K562 (cell line): ENCODE data around the gene MAML1. TPM values are rescaled to one million over a fixed set of nuclear protein-coding genes. Genes with fewer than 3 reads are reported as not detected.

ENCODE experiments used
- ATAC-seq: fragments of 200-7000 bp; cut with Tn5 transposase; 3 replicates; pipeline ENCODE4 v1.9.1; 2020; ENCODE audit warnings: moderate library complexity
- BruUV-seq: library from RNA; stranded (reverse); fragments of 400-500 nt; replicated peaks from 2 replicates; lab custom pipeline; 2021; lab: Mats Ljungman, UMichigan
- CTCF ChIA-PET: fragments of 300-600 bp; formaldehyde crosslinking; extraction: SDS; loops from one replicate; lab custom pipeline; 2021; ENCODE audit warnings: low intra/inter-chr PET ratio; lab: Yijun Ruan, JAX
- POLR2A ChIA-PET: fragments of 300-600, 350-650 bp; sonication (Branson Sonifier 250); formaldehyde crosslinking; extraction: SDS; loops from one replicate; lab custom pipeline; 2021; ENCODE audit warnings: antibody characterized with exemption, inconsistent platforms; lab: Yijun Ruan, JAX
- DNase-seq, 4 experiments: peaks; one replicate each; pipeline versions ENCODE4 v3.0.0 to v3.0.0-alpha.2; 2011 to 2018; ENCODE audit warnings: low spot score in 3 of 4, mixed read lengths in 3 of 4; ENCODE audit errors: extremely low read depth in 1 of 4
- FAIRE-seq: peaks from 2 replicates; lab custom pipeline; 2011; peaks lifted over from hg19 to GRCh38; lab: Jason Lieb, UNC
- H2AFZ ChIP-seq: 2 replicates; pipeline ENCODE4 v1.6.0; 2011; ENCODE audit warnings: low read depth, low read length, control low read depth, inconsistent platforms
- H3K27ac ChIP-seq: fragments of 200-600 bp; 3 replicates; pipeline ENCODE4 v1.8.0; 2011; ENCODE audit warnings: low read depth, mild to moderate bottlenecking, control low read depth, inconsistent platforms, low read length, moderate library complexity, mixed read lengths; ENCODE audit errors: extremely low read depth
- H3K27me3 ChIP-seq, 2 experiments: fragments of 300-600 bp in 1 of 2; 2 replicates in 1 of 2; 3 replicates in 1 of 2; pipeline versions ENCODE4 v1.6.0 to v1.8.0; 2011; ENCODE audit warnings: inconsistent platforms in 2 of 2, low read length in 2 of 2, mild to moderate bottlenecking in 1 of 2, mixed read lengths in 1 of 2, moderate library complexity in 1 of 2; ENCODE audit not compliant: control insufficient read depth in 2 of 2, insufficient read depth in 2 of 2
- H3K36me3 ChIP-seq: fragments of 300-600 bp; 3 replicates; pipeline ENCODE4 v1.8.0; 2011; ENCODE audit warnings: mild to moderate bottlenecking, low read length, inconsistent platforms; ENCODE audit not compliant: control insufficient read depth, insufficient read depth
- H3K4me1 ChIP-seq, 2 experiments: fragments of 200-600 bp in 1 of 2; replicated peaks in 1 of 2; 2 replicates in 1 of 2; 3 replicates in 1 of 2; pipeline versions ENCODE4 v1.5.1 to v1.8.0; 2011; ENCODE audit warnings: inconsistent platforms in 2 of 2, low read length in 2 of 2, mild to moderate bottlenecking in 1 of 2, mixed read lengths in 1 of 2, moderate library complexity in 1 of 2; ENCODE audit not compliant: control insufficient read depth in 2 of 2, insufficient read depth in 2 of 2
- H3K4me2 ChIP-seq: 2 replicates; pipeline ENCODE4 v1.6.1; 2011; ENCODE audit warnings: low read length, control low read depth, inconsistent platforms, mixed read lengths; ENCODE audit not compliant: insufficient read depth
- H3K4me3 ChIP-seq: fragments of 200-600 bp; sonication (generic), shearing (Covaris generic); 2 replicates; pipeline ENCODE4 v1.5.1; 2016; ENCODE audit warnings: control low read depth, inconsistent platforms
- H3K79me2 ChIP-seq: fragments of 200-600 bp; 3 replicates; pipeline ENCODE4 v1.8.0; 2011; ENCODE audit warnings: low read length, inconsistent platforms; ENCODE audit not compliant: control insufficient read depth, insufficient read depth
- H3K9ac ChIP-seq, 2 experiments: 2 replicates each; pipeline versions ENCODE4 v1.6.0 to v1.6.1; 2011; ENCODE audit warnings: low read depth in 2 of 2, low read length in 2 of 2, control low read depth in 1 of 2, inconsistent platforms in 1 of 2, mild to moderate bottlenecking in 1 of 2, mixed read lengths in 1 of 2; ENCODE audit not compliant: insufficient read depth in 1 of 2
- H3K9me1 ChIP-seq: one replicate; pipeline ENCODE4 v1.6.0; 2011; ENCODE audit warnings: inconsistent platforms, mild to moderate bottlenecking, low read length, moderate library complexity; ENCODE audit not compliant: control insufficient read depth, insufficient read depth
- H3K9me3 ChIP-seq: replicated peaks from 2 replicates; pipeline ENCODE4 v1.5.1; 2011; ENCODE audit warnings: low read depth, low read length, inconsistent platforms; ENCODE audit not compliant: control insufficient read depth, insufficient read depth
- H4K20me1 ChIP-seq: replicated peaks from 2 replicates; pipeline ENCODE4 v1.6.1; 2011; ENCODE audit warnings: low read length, inconsistent platforms, mixed read lengths; ENCODE audit not compliant: control insufficient read depth, insufficient read depth
- BCL6 ChIP-seq: fragments of 250-450 bp; sonication (Bioruptor Pico); IDR thresholded peaks from 2 replicates; pipeline ENCODE4 v1.4.0; 2020
- FOXJ3 ChIP-seq: sonication (generic); formaldehyde crosslinking; IDR thresholded peaks from 2 replicates; pipeline ENCODE4 v1.4.0; 2020; ENCODE audit warnings: mild to moderate bottlenecking, missing genetic modification reagents
- HIVEP1 ChIP-seq: fragments of 250-450 bp; sonication (Bioruptor Pico); IDR thresholded peaks from 2 replicates; pipeline ENCODE4 v1.4.0; 2020; ENCODE audit warnings: mild to moderate bottlenecking
- MAX ChIP-seq: sonication (generic); formaldehyde crosslinking; IDR thresholded peaks from 2 replicates; pipeline ENCODE4 v1.9.0; 2022; ENCODE audit warnings: mild to moderate bottlenecking, missing genetic modification reagents
- MTF1 ChIP-seq: fragments of 250-450 bp; sonication (Bioruptor Pico); IDR thresholded peaks from 2 replicates; pipeline ENCODE4 v1.9.0; 2021; ENCODE audit warnings: moderate library complexity, mild to moderate bottlenecking, inconsistent platforms, borderline replicate concordance
- NEUROD1 ChIP-seq: fragments of 150-350 bp; IDR thresholded peaks from 2 replicates; pipeline ENCODE4 v1.6.1; 2014; ENCODE audit warnings: borderline replicate concordance, low read length, low read depth; ENCODE audit not compliant: partially characterized antibody
- SMARCE1 ChIP-seq: fragments of 450-650 bp; IDR thresholded peaks from 2 replicates; pipeline ENCODE4 v1.7.1; 2016; ENCODE audit warnings: mild to moderate bottlenecking
- TEAD2 ChIP-seq: fragments of 450-650 bp; IDR thresholded peaks from 2 replicates; pipeline ENCODE4 v1.6.1; 2016; ENCODE audit warnings: missing genetic modification characterization, control low read depth, missing compliant biosample characterization
- THAP7 ChIP-seq: fragments of 250-450 bp; sonication (Bioruptor Pico); IDR thresholded peaks from 2 replicates; pipeline ENCODE4 v1.5.0; 2021
- ZNF239 ChIP-seq: fragments of 250-450 bp; sonication (Bioruptor Pico); IDR thresholded peaks from 2 replicates; pipeline ENCODE4 v1.4.0; 2020; ENCODE audit warnings: mild to moderate bottlenecking
- ZNF445 ChIP-seq: fragments of 250-450 bp; sonication (Bioruptor Pico); IDR thresholded peaks from 2 replicates; pipeline ENCODE4 v1.4.0; 2020; ENCODE audit warnings: low read depth, mild to moderate bottlenecking, moderate library complexity
- WGBS: fragments of 100-300 bp; shearing (Covaris generic); methylation state at CpG from one replicate; pipeline ENCODE4 v1.1.6; 2016; ENCODE audit warnings: low coverage, mixed read lengths; ENCODE audit not compliant: insufficient coverage; ENCODE audit errors: missing lambda C conversion rate; 5-methylcytosine and 5-hydroxymethylcytosine counted together
- in situ Hi-C: fragments of 300-500 bp; cut with MboI; formaldehyde crosslinking; loops from 4 replicates; pipeline ENCODE4 v1.15.0; 2018; ENCODE audit warnings: inconsistent platforms, mixed read lengths
- intact Hi-C: fragments of 100-400 bp; cut with micrococcal nuclease; formaldehyde crosslinking; loops from 2 replicates; pipeline ENCODE4 v1.14.2; 2022
- polyA plus RNA-seq, 8 experiments: library from polyadenylated mRNA; depleted of rRNA in 4 of 8; stranded (reverse) in 5 of 8; unstranded in 3 of 8; fragments of >200 nt; fragmentation: Nextera tagmentation in 2 of 8; fragmentation: Illumina TruSeq in 1 of 8; extraction: Ambion mirVana in 2 of 8; extraction: Trizol in 1 of 8; gene quantifications; 2 replicates each; pipeline versions ENCODE4 v1.2.1 to v1.2.3, GENCODE V29; 2011 to 2014; ENCODE audit warnings: inconsistent platforms in 1 of 8, missing spikeins in 1 of 8
- total RNA-seq, 7 experiments: library from RNA; depleted of rRNA in 6 of 7; stranded (reverse); fragments of >200 nt in 6 of 7; fragmentation: Illumina TruSeq in 2 of 7; extraction: Trizol in 2 of 7; gene quantifications; 2 replicates each; pipeline versions ENCODE4 v1.2.1 to v1.2.3, GENCODE V29; 2011 to 2021; ENCODE audit warnings: low replicate concordance in 1 of 7
- TF ChIP-seq, protein P1 (sequence below), 3 experiments: fragments of 200-800 bp in 1 of 3; fragments of 250-450 bp in 1 of 3; fragments of 450-650 bp in 1 of 3; sonication (Bioruptor Pico) in 1 of 3; sonication (Bioruptor generic) in 1 of 3; formaldehyde crosslinking in 1 of 3; IDR thresholded peaks; 2 replicates each; pipeline versions ENCODE4 v1.6.1 to v1.8.0; 2016 to 2022; ENCODE audit warnings: mild to moderate bottlenecking in 2 of 3, missing genetic modification characterization in 2 of 3, missing compliant biosample characterization in 1 of 3, moderate library complexity in 1 of 3

The MAML1 gene
- total and polyA plus RNA-seq, 9 of the 15 experiments (the other 6 are each of a cell fraction or from before 2014, with no cell fraction given) = 0.32 to 18.4 (median 7.0) TPM

GRCh38 chr5:179724163-179724562 lies 8.5 kb upstream of the MAML1 start:
- H3K27me3 ChIP-seq = no peaks in the 10 kb centered on the region
- peaks cover 24% of the 10 kb centered on the region; the same call in 2 of the 3 replicates for H3K79me2 ChIP-seq
- H2AFZ ChIP-seq = no peak overlapping the region
- CTCF ChIA-PET = no interaction called here
- WGBS = 96% methylated on average over 4 of the region's 4 CpGs
- BruUV-seq = no TSS peak
- no peaks in the 10 kb centered on the region for H3K9me3 ChIP-seq
- no peak overlapping the region for H3K4me2 ChIP-seq
- POLR2A ChIA-PET = interaction anchor here (0.5 to 2.0 kb wide), 3 partner anchors 8 to 11 kb away, joined by 3 to 10 read pairs (median 5); partner anchors contain the start of gene MAML1
- no peak for FAIRE-seq
- H3K9me1 ChIP-seq = no peaks in the 10 kb centered on the region
- no peak overlapping the region for H3K4me3 ChIP-seq
- in situ Hi-C loops = no loop called here
- no peaks in the 10 kb centered on the region for H3K4me1 ChIP-seq
- no peak for ATAC-seq
- H3K27ac ChIP-seq = no peak overlapping the region
- no peak overlapping the region for H3K9ac ChIP-seq
- H3K36me3 ChIP-seq = peaks cover 94% of the 10 kb centered on the region
- no peaks in the 10 kb centered on the region; the same call in 1 of the 2 replicates for H4K20me1 ChIP-seq
- TF ChIP-seq TEAD2 (tag) (no peak), BCL6 (no peak), THAP7 (no peak)
- TF ChIP-seq, all 486 proteins: peak for 0
- intact Hi-C loops = no loop called here
- no peak for DNase-seq

DNA sequence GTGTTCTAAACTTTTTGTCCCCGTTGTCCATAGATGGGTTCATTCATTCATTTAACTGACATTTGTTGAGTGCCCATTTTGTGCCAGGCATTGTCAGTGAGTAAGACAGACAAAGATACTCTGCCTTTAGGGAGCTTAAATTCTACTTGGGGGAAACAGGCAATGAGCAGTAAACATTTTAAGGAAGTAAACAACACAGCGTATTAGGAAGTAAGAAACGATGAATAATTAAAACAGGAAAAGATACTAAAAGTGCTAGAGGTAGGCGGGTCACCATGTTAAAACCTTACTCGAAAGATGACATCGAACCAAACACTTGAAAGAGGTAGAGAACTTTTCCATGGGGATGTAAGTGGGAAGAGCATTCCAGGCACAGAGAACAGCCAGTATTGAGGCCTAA lies 5.5 kb upstream of the MAML1 start:
- FAIRE-seq (no peak), ATAC-seq (no peak), DNase-seq (no peak)
- H3K36me3 ChIP-seq = peaks cover 90% of the 10 kb centered on the region
- POLR2A ChIA-PET = interaction anchor here (0.5 to 0.9 kb wide), 2 partner anchors 9 to 116 kb away, joined by 3 to 4 read pairs; no protein-coding TSS in a partner anchor
- no peak overlapping the region for H2AFZ ChIP-seq
- no peak overlapping the region for H3K4me3 ChIP-seq
- peaks cover 6 to 10% of the 10 kb centered on the region in 2 experiments for H3K4me1 ChIP-seq
- no peak overlapping the region for H3K4me2 ChIP-seq
- H4K20me1 ChIP-seq = no peaks in the 10 kb centered on the region; the same call in 1 of the 2 replicates
- WGBS = 86% methylated on average over 6 of the region's 6 CpGs
- no peak overlapping the region for H3K9ac ChIP-seq
- peaks cover 10% of the 10 kb centered on the region; the same call in 2 of the 3 replicates for H3K79me2 ChIP-seq
- BruUV-seq = no TSS peak
- CTCF ChIA-PET = no interaction called here
- H3K9me1 ChIP-seq = no peaks in the 10 kb centered on the region
- intact Hi-C loops (no loop called here), in situ Hi-C loops (no loop called here)
- no peaks in the 10 kb centered on the region for H3K9me3 ChIP-seq
- H3K27me3 ChIP-seq = no peaks in the 10 kb centered on the region
- H3K27ac ChIP-seq = no peak overlapping the region
- TF ChIP-seq NEUROD1 (no peak), HIVEP1 (no peak), ZNF239 (CRISPR knock-in tag) (no peak), ZNF445 (CRISPR knock-in tag) (no peak), MTF1 (CRISPR knock-in tag) (no peak), FOXJ3 (no peak), SMARCE1 (no peak), MAX (CRISPR knock-in tag) (no peak)
- TF ChIP-seq, protein P1, sequence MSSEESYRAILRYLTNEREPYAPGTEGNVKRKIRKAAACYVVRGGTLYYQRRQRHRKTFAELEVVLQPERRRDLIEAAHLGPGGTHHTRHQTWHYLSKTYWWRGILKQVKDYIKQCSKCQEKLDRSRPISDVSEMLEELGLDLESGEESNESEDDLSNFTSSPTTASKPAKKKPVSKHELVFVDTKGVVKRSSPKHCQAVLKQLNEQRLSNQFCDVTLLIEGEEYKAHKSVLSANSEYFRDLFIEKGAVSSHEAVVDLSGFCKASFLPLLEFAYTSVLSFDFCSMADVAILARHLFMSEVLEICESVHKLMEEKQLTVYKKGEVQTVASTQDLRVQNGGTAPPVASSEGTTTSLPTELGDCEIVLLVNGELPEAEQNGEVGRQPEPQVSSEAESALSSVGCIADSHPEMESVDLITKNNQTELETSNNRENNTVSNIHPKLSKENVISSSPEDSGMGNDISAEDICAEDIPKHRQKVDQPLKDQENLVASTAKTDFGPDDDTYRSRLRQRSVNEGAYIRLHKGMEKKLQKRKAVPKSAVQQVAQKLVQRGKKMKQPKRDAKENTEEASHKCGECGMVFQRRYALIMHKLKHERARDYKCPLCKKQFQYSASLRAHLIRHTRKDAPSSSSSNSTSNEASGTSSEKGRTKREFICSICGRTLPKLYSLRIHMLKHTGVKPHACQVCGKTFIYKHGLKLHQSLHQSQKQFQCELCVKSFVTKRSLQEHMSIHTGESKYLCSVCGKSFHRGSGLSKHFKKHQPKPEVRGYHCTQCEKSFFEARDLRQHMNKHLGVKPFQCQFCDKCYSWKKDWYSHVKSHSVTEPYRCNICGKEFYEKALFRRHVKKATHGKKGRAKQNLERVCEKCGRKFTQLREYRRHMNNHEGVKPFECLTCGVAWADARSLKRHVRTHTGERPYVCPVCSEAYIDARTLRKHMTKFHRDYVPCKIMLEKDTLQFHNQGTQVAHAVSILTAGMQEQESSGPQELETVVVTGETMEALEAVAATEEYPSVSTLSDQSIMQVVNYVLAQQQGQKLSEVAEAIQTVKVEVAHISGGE (CRISPR knock-in tag; IDR thresholded peaks at IDR 0.05) = no peak
